ENCODE measurements around the gene TM9SF1. TPM values are rescaled to one million over a fixed set of nuclear protein-coding genes. Genes with fewer than 3 reads are reported as not detected.

Gene TM9SF1
- total and polyA plus RNA-seq, 9 of the 15 experiments (the other 6 are each of a cell fraction or from before 2014, with no cell fraction given) = 5.3 to 20.3 (median 11.8) TPM

GRCh38 chr14:24160499-24160849 is 34.8 kb downstream of the TM9SF1 start:
- ATAC-seq (no peak; the same call in 2 of the 3 replicates), DNase-seq (ENCODE audit: extremely low read depth in 1 of 4, low spot score in 3 of 4) (no peak), FAIRE-seq (no peak)
- H3K4me1 ChIP-seq (replicated peaks in 1 of 2; ENCODE audit: control insufficient read depth in 2 of 2, insufficient read depth in 2 of 2, low read length in 2 of 2) = peaks cover 10 to 23% of the 10 kb centered on the region in 2 experiments; a peak in 4 of 5 replicates
- H3K4me2 ChIP-seq (ENCODE audit: insufficient read depth, low read length) = peak overlapping the region; percentile 37; the same call in 1 of the 2 replicates
- in situ Hi-C loops (cut with MboI) (no loop called here), intact Hi-C loops (cut with micrococcal nuclease) (no loop called here)
- H3K79me2 ChIP-seq (ENCODE audit: control insufficient read depth, insufficient read depth, low read length) = peaks cover 10% of the 10 kb centered on the region; the same call in 2 of the 3 replicates
- POLR2A ChIA-PET = interaction anchor here (0.9 to 1.9 kb wide), 8 partner anchors 11 to 80 kb away, joined by 3 to 9 read pairs (median 4); partner anchors contain the start of genes IPO4, PCK2, PSME2 and RNF31
- peak overlapping the region; percentile 35; the same call in 1 of the 3 replicates for H3K27ac ChIP-seq (ENCODE audit: extremely low read depth, low read depth, low read length)
- no peaks in the 10 kb centered on the region for H3K9me3 ChIP-seq (replicated peaks; ENCODE audit: control insufficient read depth, insufficient read depth, low read depth, low read length)
- no peaks in the 10 kb centered on the region for H3K9me1 ChIP-seq (ENCODE audit: control insufficient read depth, insufficient read depth, low read length)
- H3K36me3 ChIP-seq (ENCODE audit: control insufficient read depth, insufficient read depth, low read length) = peaks cover 70% of the 10 kb centered on the region; the same call in 2 of the 3 replicates
- no peak overlapping the region for H2AFZ ChIP-seq (ENCODE audit: low read depth, low read length)
- TF ChIP-seq ZBTB9 (CRISPR knock-in tag; IDR thresholded peaks at IDR 0.05) (no peak), TAF9B (IDR thresholded peaks at IDR 0.05; ENCODE audit: partially characterized antibody) (no peak), ATF3 (IDR thresholded peaks at IDR 0.05) (no peak), ATF3 (CRISPR knock-in tag; conservative IDR thresholded peaks at IDR 0.05) (no peak), ZKSCAN3 (CRISPR knock-in tag; IDR thresholded peaks at IDR 0.05) (no peak), ZNF41 (CRISPR knock-in tag; conservative IDR thresholded peaks at IDR 0.05) (no peak), GTF2A2 (tag; IDR thresholded peaks at IDR 0.05) (no peak), POLR2B (IDR thresholded peaks at IDR 0.05; ENCODE audit: low read depth, partially characterized antibody) (no peak)
- BruUV-seq (replicated peaks) = no TSS peak
- no peaks in the 10 kb centered on the region for H3K27me3 ChIP-seq (ENCODE audit: control insufficient read depth in 2 of 2, insufficient read depth in 2 of 2, low read length in 2 of 2)
- 100% methylated on average over 3 of the region's 4 CpGs for WGBS (ENCODE audit: insufficient coverage, low coverage, missing lambda C conversion rate)
- H4K20me1 ChIP-seq (replicated peaks; ENCODE audit: control insufficient read depth, insufficient read depth, low read length) = no peaks in the 10 kb centered on the region
- CTCF ChIA-PET (ENCODE audit: low intra/inter-chr PET ratio) = interaction anchor here (0.8 kb wide), 1 partner anchor 147 kb away, joined by 4 read pairs; no protein-coding TSS in a partner anchor
- no peak overlapping the region for H3K9ac ChIP-seq (ENCODE audit: insufficient read depth in 1 of 2, low read depth in 2 of 2, low read length in 2 of 2)
- H3K4me3 ChIP-seq = no peak overlapping the region
